HepG2 (cell line): ENCODE data around the gene ARHGAP26.

Source experiments
- CBX5 ChIP-seq: sonication (generic); formaldehyde crosslinking; IDR thresholded peaks from 2 replicates; pipeline ENCODE4 v1.4.0; 2020; ENCODE audit warnings: missing genetic modification reagents, borderline replicate concordance
- CEBPB ChIP-seq: IDR thresholded peaks from 2 replicates; pipeline ENCODE4 v1.6.1; 2011; ENCODE audit warnings: low read depth, low read length, improper control_type of control experiment, borderline replicate concordance
- RFX1 ChIP-seq: fragments of 450-650 bp; IDR thresholded peaks from 2 replicates; pipeline ENCODE4 v1.6.1; 2017
- TARDBP ChIP-seq: sonication (generic); formaldehyde crosslinking; IDR thresholded peaks from 2 replicates; pipeline ENCODE4 v1.8.0; 2022; ENCODE audit warnings: mild to moderate bottlenecking, missing genetic modification reagents
- TOE1 ChIP-seq: sonication (generic); formaldehyde crosslinking; IDR thresholded peaks from 2 replicates; pipeline ENCODE4 v1.4.0; 2020; ENCODE audit warnings: mild to moderate bottlenecking, missing genetic modification reagents
- ZBTB20 ChIP-seq: sonication (generic); formaldehyde crosslinking; IDR thresholded peaks from 2 replicates; pipeline ENCODE4 v1.8.1; 2023; ENCODE audit warnings: missing genetic modification reagents, low read depth, mild to moderate bottlenecking, borderline replicate concordance
- ZNF292 ChIP-seq: sonication (generic); formaldehyde crosslinking; IDR thresholded peaks from 2 replicates; pipeline ENCODE4 v1.8.1; 2022; ENCODE audit warnings: mild to moderate bottlenecking, low read depth, missing genetic modification reagents, borderline replicate concordance
- TF ChIP-seq, protein P1 (sequence below): sonication (generic); formaldehyde crosslinking; IDR thresholded peaks from 2 replicates; pipeline ENCODE4 v1.5.0; 2020; ENCODE audit warnings: mild to moderate bottlenecking, missing genetic modification reagents, moderate library complexity

DNA sequence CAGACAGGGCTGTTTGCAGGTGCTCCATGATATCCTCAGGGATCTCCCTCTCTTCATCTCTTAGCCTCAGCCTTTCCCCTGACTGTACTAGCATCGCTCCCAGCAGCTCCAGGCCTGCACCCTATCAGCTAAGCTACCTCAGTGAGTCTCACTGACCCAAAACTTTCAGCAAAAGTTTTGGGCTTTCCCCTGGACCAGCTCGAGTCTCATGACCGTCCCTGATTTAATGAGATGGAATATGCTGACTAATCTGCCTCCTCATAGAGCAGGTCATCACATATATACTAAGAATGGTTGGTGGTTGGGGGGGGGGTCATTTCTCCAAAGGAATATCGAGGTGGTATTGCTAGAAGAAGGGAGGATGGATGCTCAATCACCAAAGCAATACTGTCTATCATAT, 481.8 kb downstream of the ARHGAP26 start:
- TF ChIP-seq TARDBP (CRISPR knock-in tag) (no peak), ZNF292 (no peak), CEBPB (no peak), RFX1 (no peak), TOE1 (CRISPR knock-in tag) (no peak), CBX5 (CRISPR knock-in tag) (no peak), ZBTB20 (CRISPR knock-in tag) (no peak)
- TF ChIP-seq, protein P1, sequence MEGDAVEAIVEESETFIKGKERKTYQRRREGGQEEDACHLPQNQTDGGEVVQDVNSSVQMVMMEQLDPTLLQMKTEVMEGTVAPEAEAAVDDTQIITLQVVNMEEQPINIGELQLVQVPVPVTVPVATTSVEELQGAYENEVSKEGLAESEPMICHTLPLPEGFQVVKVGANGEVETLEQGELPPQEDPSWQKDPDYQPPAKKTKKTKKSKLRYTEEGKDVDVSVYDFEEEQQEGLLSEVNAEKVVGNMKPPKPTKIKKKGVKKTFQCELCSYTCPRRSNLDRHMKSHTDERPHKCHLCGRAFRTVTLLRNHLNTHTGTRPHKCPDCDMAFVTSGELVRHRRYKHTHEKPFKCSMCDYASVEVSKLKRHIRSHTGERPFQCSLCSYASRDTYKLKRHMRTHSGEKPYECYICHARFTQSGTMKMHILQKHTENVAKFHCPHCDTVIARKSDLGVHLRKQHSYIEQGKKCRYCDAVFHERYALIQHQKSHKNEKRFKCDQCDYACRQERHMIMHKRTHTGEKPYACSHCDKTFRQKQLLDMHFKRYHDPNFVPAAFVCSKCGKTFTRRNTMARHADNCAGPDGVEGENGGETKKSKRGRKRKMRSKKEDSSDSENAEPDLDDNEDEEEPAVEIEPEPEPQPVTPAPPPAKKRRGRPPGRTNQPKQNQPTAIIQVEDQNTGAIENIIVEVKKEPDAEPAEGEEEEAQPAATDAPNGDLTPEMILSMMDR (CRISPR knock-in tag): no peak
